Brain microvascular endothelial cell (primary cell): ENCODE data around the gene MRPL14.
A peak's percentile ranks its signal among the peaks of the same experiment; 100 is the strongest.

ENCODE experiments used
- DNase-seq: peaks from one replicate; pipeline ENCODE4 v3.0.0-alpha.2; 2020
- H3K27ac ChIP-seq: fragments of 250-450 bp; sonication (Bioruptor Pico); 2 replicates; pipeline ENCODE4 v1.5.1; 2020; ENCODE audit warnings: mild to moderate bottlenecking, moderate library complexity
- H3K27me3 ChIP-seq: fragments of 250-450 bp; sonication (Bioruptor Pico); replicated peaks from 2 replicates; pipeline ENCODE4 v1.5.1; 2020; ENCODE audit warnings: mild to moderate bottlenecking
- H3K36me3 ChIP-seq: fragments of 250-450 bp; sonication (Bioruptor Pico); replicated peaks from 2 replicates; pipeline ENCODE4 v1.5.1; 2020; ENCODE audit warnings: mild to moderate bottlenecking
- H3K4me3 ChIP-seq: 2 replicates; pipeline ENCODE4 v1.5.1; 2011; ENCODE audit warnings: low read depth, mild to moderate bottlenecking, control low read depth, low read length, moderate library complexity
- CTCF ChIP-seq: IDR thresholded peaks from 2 replicates; pipeline ENCODE4 v1.5.1; 2011; ENCODE audit warnings: low read depth, mild to moderate bottlenecking, moderate library complexity, low read length, control low read depth, inconsistent platforms; ENCODE audit errors: missing control alignments
- in situ Hi-C: cut with HindIII; loops from 2 replicates; pipeline ENCODE4 v1.10.0; 2017; ENCODE audit warnings: low sequenced_read_pairs, low pct_ligation_motif_present

Gene MRPL14

DNA sequence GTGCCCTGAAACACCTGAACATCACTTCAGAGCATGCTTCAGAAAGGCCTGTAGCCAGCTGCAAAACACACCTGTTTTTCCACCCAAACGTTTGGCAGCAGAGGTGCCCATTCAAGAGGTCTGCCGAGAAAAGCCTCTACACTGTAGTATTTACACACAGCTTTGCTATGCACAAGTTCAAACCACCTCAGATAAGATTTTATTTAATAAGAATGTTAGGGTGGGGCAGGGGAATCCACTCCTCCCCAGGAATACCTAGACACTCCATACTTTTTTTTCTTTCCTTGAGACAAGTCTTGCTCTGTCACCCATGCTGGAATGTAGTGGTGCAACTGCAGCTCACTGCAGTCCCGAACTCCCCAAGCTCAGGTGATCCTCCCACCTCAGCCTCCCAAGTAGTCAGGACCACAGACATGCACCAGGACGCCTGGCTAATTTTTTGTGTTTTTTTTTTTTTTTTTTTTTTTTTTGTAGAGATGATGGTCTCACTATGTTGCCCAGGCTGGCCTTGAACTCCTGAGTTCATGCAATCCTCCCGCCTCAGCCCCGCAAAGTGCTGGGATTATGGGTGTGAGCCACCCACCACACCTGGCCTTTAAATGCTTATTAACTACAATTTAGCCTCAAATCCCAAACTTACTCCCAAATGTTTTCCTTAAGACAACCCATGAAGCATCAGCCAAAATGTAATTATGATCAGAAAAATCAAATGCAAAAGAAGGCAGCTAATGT, 9.7 kb downstream of the MRPL14 start:
- H3K27ac ChIP-seq = peak overlapping the region; percentile 90
- no peaks in the 10 kb centered on the region for H3K27me3 ChIP-seq
- no peak for DNase-seq
- no peak overlapping the region for H3K4me3 ChIP-seq
- TF ChIP-seq CTCF = no peak
- in situ Hi-C loops = no loop called here
- peaks cover 16% of the 10 kb centered on the region for H3K36me3 ChIP-seq

- peaks cover 22% of the 10 kb centered on the region for H3K36me3 ChIP-seq
- TF ChIP-seq CTCF = no peak
- in situ Hi-C loops = no loop called here
- H3K27me3 ChIP-seq = no peaks in the 10 kb centered on the region
- H3K4me3 ChIP-seq = no peak overlapping the region
- peak; percentile 87 for DNase-seq
- peak overlapping the region; percentile 90 for H3K27ac ChIP-seq
These were observed 10.4 kb downstream of the MRPL14 start for GRCh38 chr6:44116641-44117382.

DNA sequence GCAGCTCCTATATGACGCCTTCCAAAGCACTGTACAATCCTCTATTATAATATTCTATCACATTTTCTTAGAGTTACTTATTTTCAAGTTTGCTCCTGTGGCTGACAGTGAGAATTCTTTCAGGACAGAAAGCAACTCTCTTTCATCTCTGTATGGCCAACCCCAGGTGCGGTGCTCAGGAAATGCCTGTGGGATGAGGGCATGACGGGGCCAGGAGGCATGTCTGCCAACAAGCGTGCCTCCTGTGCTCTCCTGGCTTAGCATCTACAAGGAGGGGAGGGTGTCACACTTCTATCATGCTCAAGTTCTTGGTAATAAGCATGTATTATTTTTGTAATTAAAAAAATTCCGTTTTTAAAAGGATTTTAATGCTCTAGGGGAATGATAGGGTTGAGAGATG, 11.4 kb downstream of the MRPL14 start:
- no peaks in the 10 kb centered on the region for H3K27me3 ChIP-seq
- H3K36me3 ChIP-seq = peaks cover 32% of the 10 kb centered on the region
- in situ Hi-C loops = no loop called here
- H3K27ac ChIP-seq = peak overlapping the region; percentile 90
- no peak for DNase-seq
- H3K4me3 ChIP-seq = no peak overlapping the region
- no peak for TF ChIP-seq CTCF

DNA sequence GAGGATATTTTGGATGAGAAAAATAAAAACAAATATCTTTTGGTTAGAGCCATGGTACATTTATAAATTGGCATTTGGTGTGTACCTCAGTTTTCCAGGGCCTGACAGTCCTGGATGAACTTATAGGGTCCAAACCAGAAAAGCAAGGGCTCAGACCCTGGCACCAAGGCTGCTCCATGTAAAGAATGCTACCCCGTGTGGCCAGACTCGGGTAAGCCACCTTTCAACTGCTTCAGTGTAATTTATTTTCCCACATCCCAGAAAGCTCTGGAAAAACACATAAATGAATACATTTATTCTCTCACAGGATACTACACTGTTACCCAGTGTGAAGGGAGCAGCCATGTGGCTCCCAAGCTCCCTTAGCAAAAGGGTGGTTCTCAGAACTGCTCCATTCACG, 13.8 kb downstream of the MRPL14 start:
- Histone ChIP-seq H3K27me3 (no peaks in the 10 kb centered on the region), H3K4me3 (no peak overlapping the region), H3K27ac (no peak overlapping the region), H3K36me3 (peaks cover 49% of the 10 kb centered on the region)
- in situ Hi-C loops = no loop called here
- DNase-seq = no peak
- peak; percentile 50 for TF ChIP-seq CTCF

GRCh38 chr6:44111434-44112417, 15.5 kb downstream of the MRPL14 start:
- H3K4me3 ChIP-seq = no peak overlapping the region

More at GRCh38 chr6:44111434-44112417, 15.5 kb downstream of the MRPL14 start:
- DNase-seq = no peak
- in situ Hi-C loops = no loop called here
- TF ChIP-seq CTCF = no peak
- Histone ChIP-seq H3K27ac (no peak overlapping the region), H3K27me3 (no peaks in the 10 kb centered on the region), H3K36me3 (peaks cover 46% of the 10 kb centered on the region)
